Liver (tissue), 9 donors: ENCODE results near the gene VTN. TPM values are rescaled to one million over a fixed set of nuclear protein-coding genes. Genes with fewer than 3 reads are reported as not detected.
A peak's percentile ranks its signal among the peaks of the same experiment; 100 is the strongest.

Experiments used
- DNase-seq: peaks from one replicate; pipeline ENCODE4 v3.0.0-alpha.2; 2017; ENCODE audit warnings: low spot score
- H3K27ac ChIP-seq, 2 donors: one replicate each; pipeline ENCODE4 v1.7.0; 2013; ENCODE audit warnings: inconsistent platforms in 2 of 2, low read length in 2 of 2, control low read depth in 1 of 2, low read depth in 1 of 2, mild to moderate bottlenecking in 1 of 2
- H3K27me3 ChIP-seq, 4 donors: one replicate each; pipeline versions ENCODE4 v1.6.1 to v1.7.0; 2013; ENCODE audit warnings: low read length in 3 of 4, inconsistent platforms in 1 of 4, mild to moderate bottlenecking in 1 of 4, moderate library complexity in 1 of 4; ENCODE audit not compliant: control insufficient read depth in 4 of 4, insufficient read depth in 4 of 4
- H3K36me3 ChIP-seq, 4 donors: one replicate each; pipeline versions ENCODE4 v1.6.1 to v1.7.0; 2013; ENCODE audit warnings: low read length in 3 of 4, mild to moderate bottlenecking in 3 of 4, low read depth in 1 of 4, moderate library complexity in 1 of 4; ENCODE audit not compliant: control insufficient read depth in 4 of 4, insufficient read depth in 3 of 4
- H3K4me1 ChIP-seq, 4 donors: one replicate each; pipeline versions ENCODE4 v1.6.1 to v1.7.0; 2013; ENCODE audit warnings: low read length in 3 of 4, mild to moderate bottlenecking in 3 of 4, moderate library complexity in 1 of 4; ENCODE audit not compliant: control insufficient read depth in 4 of 4, insufficient read depth in 4 of 4
- H3K4me3 ChIP-seq, 3 donors: one replicate each; pipeline versions ENCODE4 v1.6.1 to v1.7.0; 2013; ENCODE audit warnings: low read length in 3 of 3, control low read depth in 1 of 3, low read depth in 1 of 3, mild to moderate bottlenecking in 1 of 3
- H3K9ac ChIP-seq, 2 donors: one replicate each; pipeline ENCODE4 v1.7.0; 2013; ENCODE audit warnings: low read length in 2 of 2, mild to moderate bottlenecking in 2 of 2, moderate library complexity in 2 of 2, control low read depth in 1 of 2, low read depth in 1 of 2
- H3K9me3 ChIP-seq, 4 donors: one replicate each; pipeline versions ENCODE4 v1.6.1 to v1.7.0; 2013; ENCODE audit warnings: low read length in 3 of 4; ENCODE audit not compliant: control insufficient read depth in 4 of 4
- CTCF ChIP-seq: fragments of 150-350 bp; IDR thresholded peaks from 2 replicates; pipeline ENCODE4 v1.5.1; 2017; ENCODE audit warnings: improper control_type of control experiment, low read depth, low read length; ENCODE audit not compliant: missing input control
- EGR1 ChIP-seq, 2 donors: IDR thresholded peaks; 2 replicates each; pipeline ENCODE4 v1.6.1; 2016 to 2018; ENCODE audit warnings: antibody characterized with exemption in 2 of 2, low read depth in 2 of 2
- FOXA2 ChIP-seq: IDR thresholded peaks from 2 replicates; pipeline ENCODE4 v1.6.1; 2016; ENCODE audit warnings: antibody characterized with exemption
- HNF4A ChIP-seq, 2 donors: conservative IDR thresholded peaks; 2 replicates each; pipeline ENCODE4 v1.6.1; 2016; ENCODE audit warnings: antibody characterized with exemption in 2 of 2, mild to moderate bottlenecking in 2 of 2
- NR2F2 ChIP-seq: IDR thresholded peaks from 2 replicates; pipeline ENCODE4 v1.6.1; 2016; ENCODE audit warnings: antibody characterized with exemption
- RAD21 ChIP-seq, 2 donors: IDR thresholded peaks; 2 replicates each; pipeline ENCODE4 v1.6.1; 2016; ENCODE audit warnings: antibody characterized with exemption in 2 of 2, mild to moderate bottlenecking in 2 of 2
- ZBTB33 ChIP-seq: IDR thresholded peaks from 2 replicates; pipeline ENCODE4 v1.6.1; 2016; ENCODE audit warnings: antibody characterized with exemption
- WGBS: extraction: QIAGEN DNeasy Blood & Tissue Kit; methylation state at CpG from one replicate; pipeline ENCODE4 v1.1.7; 2013; 5-methylcytosine and 5-hydroxymethylcytosine counted together
- polyA plus RNA-seq, 2 donors: library from polyadenylated mRNA; stranded (reverse) in 1 of 2; unstranded in 1 of 2; fragments of 200-250 nt in 1 of 2; fragments of >200 nt in 1 of 2; fragmentation: Nextera tagmentation in 1 of 2; extraction: Ambion mirVana in 1 of 2; gene quantifications; one replicate each; pipeline versions ENCODE4 v1.2.1 to v1.2.3, GENCODE V29; 2013 to 2015
- total RNA-seq, 2 donors: library from RNA; depleted of rRNA; stranded (reverse); fragments of >200 nt; gene quantifications; one replicate each; pipeline ENCODE4 v1.2.3, GENCODE V29; 2014
- TF ChIP-seq, protein P1 (sequence below): IDR thresholded peaks from 2 replicates; pipeline ENCODE4 v1.6.1; 2016; ENCODE audit warnings: antibody characterized with exemption
- donor health status: healthy.
- donor health status: healthy.
- donor health status: healthy.
- donor health status: healthy.
- donor health status: healthy.

VTN gene
- total and polyA plus RNA-seq, 4 donors, result 1,668 to 4,059 (median 3,520) TPM

GRCh38 chr17:28384281-28385036 lies 14.4 kb upstream of the VTN start (continued):
- no peak for TF ChIP-seq NR2F2
- TF ChIP-seq, protein P1, sequence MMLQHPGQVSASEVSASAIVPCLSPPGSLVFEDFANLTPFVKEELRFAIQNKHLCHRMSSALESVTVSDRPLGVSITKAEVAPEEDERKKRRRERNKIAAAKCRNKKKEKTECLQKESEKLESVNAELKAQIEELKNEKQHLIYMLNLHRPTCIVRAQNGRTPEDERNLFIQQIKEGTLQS, result no peak
- peak; percentile 34 to 59 for TF ChIP-seq HNF4A (conservative IDR thresholded peaks at IDR 0.05)

GRCh38 chr17:28381141-28381825 lies 11.2 kb upstream of the VTN start:
- no peak overlapping the region for H3K27ac ChIP-seq
- no peak for DNase-seq

More at GRCh38 chr17:28381141-28381825, 11.2 kb upstream of the VTN start:
- TF ChIP-seq EGR1 (IDR thresholded peaks at IDR 0.05; ENCODE audit: low read depth in 2 of 2) (no peak), RAD21 (IDR thresholded peaks at IDR 0.05) (peak; percentile 70 to 79), HNF4A (conservative IDR thresholded peaks at IDR 0.05) (peak in 1 of 2 donors; percentile 27), CTCF (peak; percentile 42), FOXA2 (no peak), NR2F2 (no peak), ZBTB33 (no peak)
- Histone ChIP-seq H3K9me3 (no peaks in the 10 kb centered on the region), H3K4me3 (peak overlapping the region in 2 of 3 donors; percentile 37 to 38), H3K9ac (no peak overlapping the region), H3K4me1 (peaks cover 0 to 21% (median 11%) of the 10 kb centered on the region in 4 donors), H3K36me3 (no peaks in the 10 kb centered on the region), H3K27me3 (no peaks in the 10 kb centered on the region)
- 24% methylated on average over 72 of the region's 72 CpGs for WGBS
